ENCODE data around the gene XRRA1.

XRRA1 gene

GRCh38 chr11:74948898-74949752 lies at the start of gene XRRA1, which contains the start of gene SPCS2 (continued):
- TF ChIP-seq KLF17 (tag by site-specific recombination; IDR thresholded peaks at IDR 0.05) (no peak), ZNF148 (tag by site-specific recombination; IDR thresholded peaks at IDR 0.05; ENCODE audit: borderline replicate concordance) (no peak), ZNF791 (tag by site-specific recombination; IDR thresholded peaks at IDR 0.05) (no peak), GLIS1 (tag by site-specific recombination; IDR thresholded peaks at IDR 0.05) (0 out of 2 replicates have a peak, but pooled peaks have one; percentile 12), ZBTB48 (tag by site-specific recombination; IDR thresholded peaks at IDR 0.05) (peak; percentile 51; the same call in 1 of the 2 replicates), ZNF707 (tag by site-specific recombination; IDR thresholded peaks at IDR 0.05) (no peak), ZNF777 (tag by site-specific recombination; IDR thresholded peaks at IDR 0.05; ENCODE audit: borderline replicate concordance) (peak; percentile 97; the same call in 1 of the 2 replicates), EGR2 (tag by site-specific recombination; IDR thresholded peaks at IDR 0.05; ENCODE audit: low read depth) (peak; percentile 71), ZNF24 (tag by site-specific recombination; IDR thresholded peaks at IDR 0.05) (0 out of 2 replicates have a peak, but pooled peaks have one; percentile 30), ZNF19 (tag by site-specific recombination; IDR thresholded peaks at IDR 0.05; ENCODE audit: low read depth) (no peak), WT1 (tag by site-specific recombination; IDR thresholded peaks at IDR 0.05) (no peak; the same call in 1 of the 2 replicates), KLF9 (tag by site-specific recombination; IDR thresholded peaks at IDR 0.05; ENCODE audit: low read depth) (peak; percentile 28; the same call in 1 of the 2 replicates), ZNF837 (tag by site-specific recombination; IDR thresholded peaks at IDR 0.05) (no peak), ZNF561 (tag by site-specific recombination; IDR thresholded peaks at IDR 0.05; ENCODE audit: borderline replicate concordance) (0 out of 2 replicates have a peak, but pooled peaks have one; percentile 21), ZBTB11 (tag by site-specific recombination; conservative IDR thresholded peaks at IDR 0.05; ENCODE audit: low read depth) (peak; percentile 38; the same call in 1 of the 2 replicates), FEZF1 (tag by site-specific recombination; IDR thresholded peaks at IDR 0.05) (no peak), ZNF280C (tag by site-specific recombination; IDR thresholded peaks at IDR 0.05) (no peak), GLIS2 (tag by site-specific recombination; IDR thresholded peaks at IDR 0.05) (no peak; the same call in 1 of the 2 replicates), YY2 (tag by site-specific recombination; IDR thresholded peaks at IDR 0.05) (peak; percentile 87), ZNF324 (tag by site-specific recombination; IDR thresholded peaks at IDR 0.05) (no peak; the same call in 1 of the 2 replicates), ZNF658 (tag by site-specific recombination; IDR thresholded peaks at IDR 0.05) (no peak), ZFHX2 (tag by site-specific recombination; conservative IDR thresholded peaks at IDR 0.05) (peak; percentile 85), ZNF354C (tag by site-specific recombination; IDR thresholded peaks at IDR 0.05; ENCODE audit: borderline replicate concordance, low read depth) (no peak), BCL11A (tag by site-specific recombination; IDR thresholded peaks at IDR 0.05; ENCODE audit: low read depth) (no peak), SP7 (tag by site-specific recombination; IDR thresholded peaks at IDR 0.05) (peak; percentile 52; the same call in 1 of the 2 replicates)
- TF ChIP-seq, protein P1, sequence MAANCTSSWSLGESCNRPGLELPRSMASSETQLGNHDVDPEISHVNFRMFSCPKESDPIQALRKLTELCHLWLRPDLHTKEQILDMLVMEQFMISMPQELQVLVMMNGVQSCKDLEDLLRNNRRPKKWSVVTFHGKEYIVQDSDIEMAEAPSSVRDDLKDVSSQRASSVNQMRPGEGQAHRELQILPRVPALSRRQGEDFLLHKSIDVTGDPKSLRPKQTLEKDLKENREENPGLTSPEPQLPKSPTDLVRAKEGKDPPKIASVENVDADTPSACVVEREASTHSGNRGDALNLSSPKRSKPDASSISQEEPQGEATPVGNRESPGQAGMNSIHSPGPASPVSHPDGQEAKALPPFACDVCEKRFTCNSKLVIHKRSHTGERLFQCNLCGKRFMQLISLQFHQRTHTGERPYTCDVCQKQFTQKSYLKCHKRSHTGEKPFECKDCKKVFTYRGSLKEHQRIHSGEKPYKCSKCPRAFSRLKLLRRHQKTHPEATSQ (tag by site-specific recombination; IDR thresholded peaks at IDR 0.05) = 0 out of 2 replicates have a peak, but pooled peaks have one; percentile 31
- TF ChIP-seq, protein P2, sequence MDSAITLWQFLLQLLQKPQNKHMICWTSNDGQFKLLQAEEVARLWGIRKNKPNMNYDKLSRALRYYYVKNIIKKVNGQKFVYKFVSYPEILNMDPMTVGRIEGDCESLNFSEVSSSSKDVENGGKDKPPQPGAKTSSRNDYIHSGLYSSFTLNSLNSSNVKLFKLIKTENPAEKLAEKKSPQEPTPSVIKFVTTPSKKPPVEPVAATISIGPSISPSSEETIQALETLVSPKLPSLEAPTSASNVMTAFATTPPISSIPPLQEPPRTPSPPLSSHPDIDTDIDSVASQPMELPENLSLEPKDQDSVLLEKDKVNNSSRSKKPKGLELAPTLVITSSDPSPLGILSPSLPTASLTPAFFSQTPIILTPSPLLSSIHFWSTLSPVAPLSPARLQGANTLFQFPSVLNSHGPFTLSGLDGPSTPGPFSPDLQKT (IDR thresholded peaks at IDR 0.05; ENCODE audit: borderline replicate concordance, low read depth, low read length) = no peak

Measured in HEK293 (cell line).